Limb (tissue), 2 donors: ENCODE results near the gene SERGEF.

Source experiments
- DNase-seq, 2 donors: peaks; one replicate each; pipeline ENCODE4 v3.0.0-alpha.2; 2016; ENCODE audit errors: extremely low spot score in 2 of 2

Gene SERGEF

DNA sequence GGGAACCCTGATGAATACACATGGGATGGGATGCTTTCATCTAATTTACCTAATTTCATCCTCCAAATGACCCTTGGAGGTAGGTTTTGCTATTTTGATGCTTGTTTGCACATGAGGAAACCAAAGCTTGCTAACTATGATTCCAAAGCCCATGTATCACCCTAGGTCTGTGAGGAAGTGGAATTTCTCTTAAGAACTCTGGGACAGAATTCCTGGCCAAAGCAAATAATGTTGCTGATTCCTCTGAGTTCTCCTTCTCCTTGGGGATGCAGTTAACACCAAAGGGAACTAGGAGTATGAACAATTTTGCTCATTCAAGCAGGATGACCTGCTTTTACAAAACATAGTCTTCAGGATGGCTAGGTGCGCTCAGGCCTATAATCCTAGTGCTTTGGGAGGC, 198.3 kb downstream of the SERGEF start:
- DNase-seq = no peak

DNA sequence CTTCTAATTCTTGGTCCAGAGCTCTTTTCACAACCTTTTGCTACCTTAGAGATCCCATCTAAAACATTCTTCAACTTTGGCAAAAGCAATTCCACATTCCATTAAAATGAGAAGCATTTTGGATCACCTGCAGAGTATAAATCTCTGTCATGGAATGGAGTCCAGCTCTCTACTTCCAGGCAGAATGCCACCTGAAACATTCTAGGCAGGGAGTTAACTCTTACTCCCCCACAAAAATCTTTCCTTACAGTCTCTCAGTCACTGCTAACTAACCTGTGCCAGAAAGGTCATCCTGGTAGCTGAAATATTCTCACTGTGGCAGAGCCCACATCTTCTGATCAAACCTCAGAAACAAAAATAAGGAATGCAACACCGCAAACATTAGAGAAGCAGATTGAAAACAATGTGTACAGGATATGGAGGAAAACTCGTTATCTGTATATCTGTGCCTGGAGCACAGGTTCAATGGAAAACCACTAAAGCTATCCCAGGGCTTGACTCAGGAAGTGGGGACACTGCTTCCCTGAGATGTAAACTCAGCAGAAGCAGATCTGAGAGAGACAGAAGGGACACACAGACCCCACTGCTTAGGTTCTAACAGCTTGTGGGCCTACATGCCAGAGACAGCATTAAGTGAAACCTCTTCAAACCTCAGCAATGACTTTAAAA, 199.3 kb downstream of the SERGEF start:
- no peak for DNase-seq

- no peak for DNase-seq
Measured at GRCh38 chr11:17812865-17813187, 200.0 kb downstream of the SERGEF start.

- DNase-seq = no peak
Measured at GRCh38 chr11:17812091-17812864, 200.6 kb downstream of the SERGEF start.

GRCh38 chr11:17811352-17811751, 201.5 kb downstream of the SERGEF start:
- no peak for DNase-seq

DNA sequence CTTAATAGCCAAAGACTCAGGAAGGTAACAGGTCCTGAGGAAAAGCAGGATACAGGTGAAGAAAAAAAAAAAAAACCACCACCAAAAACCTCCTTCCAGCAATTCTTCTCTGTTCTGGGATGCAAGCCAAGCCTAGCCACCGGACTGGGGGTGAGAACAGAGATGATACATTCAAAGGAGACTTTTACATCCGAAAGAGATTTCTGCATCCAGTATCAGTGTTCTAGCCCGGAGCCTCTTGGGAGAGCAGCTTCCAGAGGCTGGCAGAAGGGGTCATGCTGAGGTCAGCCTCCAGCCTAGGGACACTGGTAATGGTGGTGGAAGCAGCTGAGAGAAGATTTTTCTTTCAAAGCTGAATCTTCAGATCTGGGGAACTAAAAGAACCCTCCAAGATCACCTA, 202.1 kb downstream of the SERGEF start:
- no peak for DNase-seq

DNA sequence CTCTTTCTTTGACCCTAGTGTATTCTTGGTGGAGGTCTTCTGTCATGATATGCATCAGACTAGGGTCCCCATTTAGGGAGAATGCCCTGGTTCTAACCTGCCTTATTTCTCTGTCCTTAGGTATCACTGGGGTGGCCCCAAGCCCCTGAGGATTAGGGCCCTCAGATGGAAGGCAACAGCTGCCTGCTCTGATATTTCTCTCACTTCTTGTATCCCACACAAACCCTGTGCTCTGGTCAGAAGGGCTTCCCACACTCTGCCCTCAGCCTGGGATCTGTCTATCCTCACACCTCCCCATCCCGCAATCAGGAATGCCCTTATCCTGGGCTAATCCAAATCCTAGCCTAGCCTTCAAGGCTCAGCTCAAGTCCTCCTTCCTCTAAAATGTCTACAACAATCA, 202.8 kb downstream of the SERGEF start:
- DNase-seq = no peak

- no peak for DNase-seq
Measured at GRCh38 chr11:17807034-17807433, 205.8 kb downstream of the SERGEF start.

- no peak for DNase-seq
Measured at GRCh38 chr11:17805873-17806272, 207.0 kb downstream of the SERGEF start.

- no peak for DNase-seq
Measured at GRCh38 chr11:17805043-17805442, 207.8 kb downstream of the SERGEF start.

- DNase-seq = no peak
Measured at GRCh38 chr11:17803754-17804334, 209.0 kb downstream of the SERGEF start.

GRCh38 chr11:17802491-17802890, 210.4 kb downstream of the SERGEF start:
- no peak for DNase-seq

DNA sequence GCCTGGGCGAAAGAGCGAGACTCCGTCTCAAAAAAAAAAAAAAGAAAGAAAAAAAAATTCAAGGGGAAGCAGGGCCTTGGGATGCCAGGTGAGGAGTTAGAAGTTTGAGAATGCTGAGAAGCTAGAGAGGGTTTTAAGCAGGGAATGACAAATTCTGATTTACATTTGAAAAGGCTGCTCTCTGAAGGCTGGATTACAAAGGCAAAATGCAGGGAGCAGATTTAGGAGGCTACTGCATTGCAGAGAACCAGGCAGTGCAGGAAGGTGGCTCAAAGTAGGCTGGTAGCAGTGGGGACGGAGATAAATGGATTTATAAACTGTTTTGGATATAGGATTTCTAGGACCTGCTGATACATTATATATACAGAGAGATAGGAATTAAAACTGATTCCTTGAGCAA, 211.7 kb downstream of the SERGEF start:
- no peak for DNase-seq

- DNase-seq = no peak
Measured at GRCh38 chr11:17799147-17799546, 213.7 kb downstream of the SERGEF start.

DNA sequence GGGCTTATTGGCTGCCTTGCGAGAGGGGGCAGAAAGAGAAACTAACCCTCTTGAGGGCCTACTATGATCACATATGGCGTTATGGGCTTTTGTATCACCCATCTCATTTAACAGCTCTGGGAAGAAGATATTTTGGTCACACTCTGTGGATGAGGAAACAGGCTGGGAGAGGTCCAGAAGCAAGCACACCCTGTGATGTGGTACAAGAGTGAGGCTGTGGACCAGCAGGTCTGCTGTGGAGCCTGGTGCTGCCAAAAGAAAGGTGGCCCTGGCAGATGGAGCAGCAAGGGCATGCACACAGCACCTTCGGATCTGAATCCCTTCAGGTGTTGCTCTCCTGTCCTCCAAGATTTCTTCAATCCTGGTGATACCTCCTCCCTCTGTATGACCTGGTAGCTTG, 214.1 kb downstream of the SERGEF start:
- no peak for DNase-seq

DNA sequence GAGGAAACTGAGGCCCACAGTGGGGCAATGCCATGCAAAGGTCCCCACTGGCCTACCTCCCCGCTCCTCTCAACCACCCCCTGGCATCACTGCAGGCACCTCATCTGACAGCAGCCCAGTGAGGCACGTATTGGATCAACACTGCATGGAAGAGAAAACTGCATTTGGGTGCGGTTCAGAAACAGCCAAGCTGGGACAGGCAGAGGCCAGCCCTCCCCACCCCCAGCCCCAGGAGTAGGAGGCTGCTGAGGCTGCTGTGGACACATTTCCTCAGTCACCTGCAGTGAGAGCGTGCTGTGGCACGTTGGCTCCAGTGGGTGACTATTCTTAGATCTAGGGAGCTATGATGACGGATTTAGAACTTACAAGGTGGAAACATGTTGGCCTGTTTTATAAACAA, 214.6 kb downstream of the SERGEF start:
- DNase-seq = no peak

DNA sequence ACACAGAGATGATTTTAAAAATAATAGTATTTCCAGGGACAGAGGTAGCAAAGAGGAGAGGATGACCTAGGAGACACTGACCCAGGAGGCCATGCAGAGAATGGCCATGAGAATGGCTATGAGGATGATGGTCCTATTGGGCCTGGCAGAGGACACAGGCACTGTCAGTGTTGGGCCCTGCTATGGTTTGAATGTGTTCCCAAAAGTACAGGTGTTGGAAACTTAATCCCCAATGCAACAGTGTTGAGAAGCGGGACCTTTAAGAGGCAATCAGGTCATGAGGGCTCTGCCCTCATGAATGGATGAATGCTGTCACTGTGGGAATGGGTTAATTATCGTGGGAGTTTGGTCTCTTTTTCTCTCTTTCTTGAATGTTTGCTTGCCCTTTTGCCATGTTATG, 216.7 kb downstream of the SERGEF start:
- DNase-seq = no peak

GRCh38 chr11:17794981-17795380, 217.9 kb downstream of the SERGEF start:
- no peak for DNase-seq

GRCh38 chr11:17793642-17794170, 219.1 kb downstream of the SERGEF start:
- DNase-seq = no peak

- DNase-seq = no peak
Measured at GRCh38 chr11:17792161-17792560, 220.7 kb downstream of the SERGEF start.

- DNase-seq = no peak
Measured at GRCh38 chr11:17791144-17791543, 221.7 kb downstream of the SERGEF start.

GRCh38 chr11:17790453-17790852, 222.4 kb downstream of the SERGEF start:
- no peak for DNase-seq

DNA sequence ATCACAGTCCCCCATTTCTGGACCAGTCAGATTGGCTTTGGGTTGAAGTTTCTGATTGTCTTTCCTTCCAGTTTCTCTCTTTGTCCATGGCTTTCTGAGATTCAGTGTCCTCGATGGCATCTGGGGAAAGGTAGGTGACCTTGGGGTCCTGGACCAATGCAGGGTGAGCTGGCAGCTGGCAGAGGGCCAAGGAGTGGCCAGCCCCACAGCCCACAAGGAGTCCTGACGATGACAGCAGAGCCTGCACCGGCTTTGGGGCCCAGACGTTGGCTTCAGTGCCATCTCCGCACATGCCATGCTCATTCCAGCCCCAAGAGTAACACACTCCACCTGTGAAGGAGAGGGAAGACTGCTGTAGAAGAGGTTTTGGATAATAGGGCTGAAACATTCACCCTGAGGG, 224.8 kb downstream of the SERGEF start:
- DNase-seq = no peak
